22Rv1 (cell line): ENCODE measurements around the gene SLC2A1.

Experiments used
- CTCF ChIP-seq: fragments of 450-650 bp; IDR thresholded peaks from 2 replicates; pipeline ENCODE4 v1.5.1; 2017; ENCODE audit warnings: mild to moderate bottlenecking
- ZFX ChIP-seq: fragments of 450-650 bp; IDR thresholded peaks from 2 replicates; pipeline ENCODE4 v1.6.1; 2017; ENCODE audit warnings: antibody characterized with exemption, borderline replicate concordance

- TF ChIP-seq CTCF (no peak), ZFX (no peak)
Measured at GRCh38 chr1:42947117-42947516, 11.6 kb downstream of the SLC2A1 start.
